Endometrial microvascular endothelial cells (primary cell): Measurements from ENCODE around the gene CAPRIN1. TPM values are rescaled to one million over a fixed set of nuclear protein-coding genes. Genes with fewer than 3 reads are reported as not detected.

Experiments
- total RNA-seq: library from RNA; depleted of rRNA; stranded (reverse); fragments of >200 nt; gene quantifications from one replicate; pipeline ENCODE4 v1.2.3, GENCODE V29; 2015; ENCODE audit errors: inconsistent ontology term

CAPRIN1 gene
- total RNA-seq, 1 donor from 2014 or later: 260 TPM

Other genes with a start within 250 kb of the CAPRIN1 start
- 7.7 TPM for gene LMO2, start 159.7 kb upstream of the CAPRIN1 start, total RNA-seq
- gene NAT10, start 53.9 kb downstream of the CAPRIN1 start, total RNA-seq: 46.5 TPM